ENCODE results near the gene POLD3.

GRCh38 chr11:74557526-74557925, 34.9 kb upstream of the POLD3 start:
- no peak for TF ChIP-seq CTCF (conservative IDR thresholded peaks at IDR 0.05)
- no peak for TF ChIP-seq ZFX (IDR thresholded peaks at IDR 0.05)

Data from C4-2B (cell line).